Neural cell (in vitro differentiated cells): ENCODE measurements around the gene KRT10.

Experiments
- CTCF ChIP-seq: fragments of 450-650 bp; IDR thresholded peaks from 2 replicates; pipeline ENCODE4 v1.5.1; 2014; ENCODE audit warnings: antibody characterized with exemption, mild to moderate bottlenecking, moderate library complexity; ENCODE audit not compliant: poor library complexity, severe bottlenecking
- RAD21 ChIP-seq: fragments of 450-650 bp; conservative IDR thresholded peaks from 2 replicates; pipeline ENCODE4 v1.6.1; 2014; ENCODE audit warnings: antibody characterized with exemption, mild to moderate bottlenecking, moderate library complexity

DNA sequence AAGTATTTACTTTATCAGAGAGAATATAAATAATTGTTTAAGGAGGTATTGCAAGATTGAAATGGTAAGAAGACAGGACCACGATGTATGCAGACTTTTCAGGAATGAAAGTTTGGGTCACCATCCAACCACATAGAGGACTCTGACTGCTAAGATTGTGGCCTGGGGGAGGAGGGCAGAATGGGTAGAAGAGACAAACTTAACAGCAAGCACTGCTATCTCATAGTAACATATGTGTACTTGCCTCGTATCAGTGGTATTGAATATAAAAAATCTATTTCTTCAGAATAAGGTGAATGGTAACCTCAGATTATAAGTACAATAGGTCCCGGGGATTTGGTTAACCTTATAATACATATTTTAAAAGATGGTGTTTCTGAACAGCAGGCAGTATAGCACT lies 5.8 kb downstream of the KRT10 start:
- no peak for TF ChIP-seq RAD21
- TF ChIP-seq CTCF = no peak
